Activated naive CD4-positive, alpha-beta T cell treated with Interleukin-2 at 50 U/mL for 16 hours (primary cell): ENCODE data around the gene CYB5R4.
"Not testable (repeated sequence)": the region's sequence is repeated elsewhere in the genome, so short reads cannot be mapped to it uniquely, and the experiment has no call there.

Experiments used
- DNase-seq: peaks from one replicate; pipeline ENCODE4 v3.0.0-alpha.2; 2020

The CYB5R4 gene

DNA sequence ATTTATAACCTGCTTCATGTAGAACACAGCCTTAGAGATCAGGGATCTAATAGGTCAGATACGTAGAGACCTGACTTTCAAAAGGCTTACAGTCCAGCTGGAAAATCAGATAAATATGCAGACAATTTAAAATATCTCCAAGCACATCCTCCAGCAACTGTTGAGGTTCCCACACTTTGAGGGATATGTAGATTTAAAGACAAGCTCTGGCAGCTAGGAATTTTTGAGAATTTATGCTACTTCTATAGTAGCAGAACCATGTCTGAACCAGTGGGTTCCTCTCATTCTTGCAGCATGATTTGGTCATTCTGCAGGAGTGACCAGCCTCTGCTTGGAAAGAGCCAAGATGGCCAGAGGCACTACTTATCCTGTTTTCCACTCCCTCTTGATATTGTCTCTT lies 60.5 kb downstream of the CYB5R4 start:
- no peak for DNase-seq

DNA sequence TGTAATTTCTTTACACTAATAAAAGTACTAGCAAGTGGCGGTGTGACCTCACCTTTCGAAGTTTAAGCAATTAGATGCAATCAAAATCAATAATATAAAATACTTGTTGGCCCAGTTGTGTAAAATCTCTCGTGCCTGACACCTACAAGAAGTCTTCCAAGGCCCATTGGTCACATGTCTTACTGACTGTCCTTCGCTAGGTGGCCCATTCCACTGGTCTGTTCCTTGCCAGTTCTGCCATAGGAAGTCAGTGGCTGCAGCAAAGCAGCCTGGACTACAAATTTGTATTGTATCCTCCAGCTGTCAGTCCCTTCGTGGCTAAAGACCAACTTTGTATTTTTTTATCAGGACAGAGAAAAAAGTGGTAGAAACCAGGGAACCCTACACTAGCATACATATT lies 61.8 kb downstream of the CYB5R4 start:
- no peak for DNase-seq

- DNase-seq, result no peak
Observed at GRCh38 chr6:83927470-83927869, 68.0 kb downstream of the CYB5R4 start.

DNA sequence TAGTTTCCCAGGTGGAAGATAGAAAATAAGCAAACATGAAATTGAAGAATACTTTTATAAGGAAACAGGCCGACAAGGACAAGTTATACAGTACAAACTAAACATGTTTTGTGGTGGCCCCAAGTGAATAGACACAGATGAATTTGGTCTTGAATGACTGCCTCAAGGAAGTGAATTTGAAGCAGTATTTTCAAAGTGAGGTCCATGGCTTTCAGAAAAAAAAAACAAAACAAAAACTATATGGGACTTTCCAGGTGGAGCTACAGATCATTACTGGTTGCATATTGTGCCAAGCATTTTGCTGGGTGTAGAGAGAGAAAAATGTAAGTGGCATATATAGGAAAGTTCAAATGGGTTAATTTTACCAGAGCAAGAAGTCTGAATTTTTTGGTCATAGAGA lies 68.8 kb downstream of the CYB5R4 start:
- no peak for DNase-seq

GRCh38 chr6:83946201-83946833 lies 86.8 kb downstream of the CYB5R4 start:
- DNase-seq, result not testable (repeated sequence)

DNA sequence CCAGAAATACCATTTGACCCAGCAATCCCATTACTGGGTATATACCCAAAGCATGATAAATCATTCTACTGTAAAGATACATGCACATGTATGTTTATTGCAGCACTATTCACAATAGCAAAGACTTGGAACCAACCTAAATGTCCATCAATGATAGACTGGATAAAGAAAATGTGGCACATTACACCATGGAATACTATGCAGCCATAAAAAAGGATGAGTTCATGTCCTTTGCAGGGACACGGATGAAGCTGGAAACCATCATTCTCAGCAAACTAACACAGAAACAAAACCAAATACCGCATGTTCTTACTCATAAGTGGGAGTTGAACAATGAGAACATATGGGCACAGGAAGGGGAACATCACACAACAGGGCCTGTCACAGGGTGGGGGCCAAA lies 88.5 kb downstream of the CYB5R4 start:
- not testable (repeated sequence) for DNase-seq

GRCh38 chr6:83948851-83949250 lies 89.4 kb downstream of the CYB5R4 start:
- no peak for DNase-seq

DNA sequence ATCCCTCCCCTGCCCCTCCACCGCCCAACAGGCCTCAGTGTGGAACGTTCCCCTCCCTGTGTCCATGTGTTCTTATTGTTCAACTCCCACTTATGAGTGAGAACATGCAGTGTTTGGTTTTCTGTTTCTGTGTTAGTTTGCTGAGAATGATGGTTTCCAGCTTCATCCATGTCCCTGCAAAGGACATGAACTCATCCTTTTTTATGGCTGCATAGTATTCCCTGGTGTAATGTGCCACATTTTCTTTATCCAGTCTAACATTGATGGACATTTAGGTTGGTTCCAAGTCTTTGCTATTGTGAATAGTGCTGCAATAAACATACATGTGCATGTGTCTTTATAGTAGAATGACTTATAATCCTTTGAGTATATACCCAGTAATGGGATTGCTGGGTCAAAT lies 91.9 kb downstream of the CYB5R4 start:
- not testable (repeated sequence) for DNase-seq

- no peak for DNase-seq
Observed at GRCh38 chr6:83952830-83953229, 93.3 kb downstream of the CYB5R4 start.

DNA sequence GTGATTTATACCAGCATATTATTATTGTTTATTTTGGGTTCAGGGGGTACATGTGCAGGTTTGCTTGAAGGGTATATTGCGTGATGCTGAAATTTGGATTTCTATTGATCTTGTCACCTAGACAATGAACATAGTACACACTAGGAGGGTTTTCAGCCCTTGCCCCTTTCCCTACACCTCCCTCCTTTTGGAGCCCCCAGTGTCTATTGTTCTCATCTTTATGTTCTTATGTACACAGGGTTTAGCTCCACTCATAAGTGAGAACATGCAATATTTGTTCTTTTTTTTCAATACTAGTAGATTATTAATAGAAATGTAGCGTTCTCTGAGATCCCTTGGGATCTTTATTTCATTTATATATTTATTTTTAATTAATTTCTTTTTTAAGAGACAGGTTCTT lies 94.9 kb downstream of the CYB5R4 start:
- DNase-seq, result no peak

GRCh38 chr6:83958241-83958685 lies 98.8 kb downstream of the CYB5R4 start:
- no peak for DNase-seq

DNA sequence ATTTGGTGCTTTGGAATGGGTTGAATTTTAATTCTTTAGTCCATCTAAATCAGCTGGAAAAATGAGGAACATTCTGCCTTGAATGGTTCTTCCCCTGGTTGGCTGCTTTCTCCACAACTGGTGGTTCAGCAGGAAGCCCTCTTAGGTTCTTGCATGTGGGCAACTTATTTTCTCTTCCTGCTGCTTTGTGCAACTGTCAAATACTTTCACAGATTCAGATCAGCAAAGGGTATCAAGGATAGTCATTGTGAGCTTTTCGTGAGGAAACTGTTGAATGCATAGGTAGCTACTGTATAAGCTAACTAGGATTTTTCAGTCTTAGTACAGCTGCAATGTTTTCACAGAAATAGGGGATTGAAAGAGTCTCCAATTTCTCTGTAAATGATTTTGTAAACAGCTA lies 101.2 kb downstream of the CYB5R4 start:
- DNase-seq, result no peak

DNA sequence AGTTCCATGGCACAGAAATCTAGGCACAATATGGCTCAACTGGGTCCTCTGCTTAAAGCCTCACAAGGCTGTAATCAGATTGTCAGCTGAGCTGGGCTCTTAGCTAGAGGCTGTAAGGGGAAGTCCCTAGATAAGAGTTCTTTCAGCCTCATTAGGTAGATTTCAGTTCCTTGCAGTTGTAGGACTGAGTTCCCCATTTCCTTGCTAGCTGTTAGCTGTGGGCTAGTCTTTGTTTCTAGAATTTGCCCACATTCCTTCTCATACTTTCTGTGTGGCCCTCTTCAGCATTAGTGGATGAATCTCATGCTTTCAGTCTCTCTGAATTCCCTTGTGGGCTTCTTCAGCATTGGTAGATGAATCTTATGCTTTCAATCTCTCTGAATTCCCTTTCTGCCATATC lies 103.1 kb downstream of the CYB5R4 start:
- DNase-seq, result no peak

DNA sequence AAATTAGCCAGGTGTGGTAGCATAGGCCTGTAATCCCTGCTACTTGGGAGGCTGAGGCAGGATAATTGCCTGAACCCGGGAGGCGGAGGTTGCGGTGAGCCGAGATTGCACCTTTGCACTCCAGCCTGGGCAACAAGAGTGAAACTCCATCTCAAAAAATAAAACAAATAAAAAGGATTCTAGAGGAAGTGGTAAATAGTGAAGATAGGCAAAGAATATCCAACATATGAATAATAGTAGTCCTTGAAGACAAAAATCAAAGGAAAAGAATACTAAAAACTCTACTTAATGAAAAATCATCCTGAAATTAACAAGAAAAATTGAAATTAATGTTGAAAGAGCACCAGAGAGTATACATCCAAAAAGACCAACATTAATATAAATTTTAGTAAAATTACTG lies 107.0 kb downstream of the CYB5R4 start:
- DNase-seq, result no peak

DNA sequence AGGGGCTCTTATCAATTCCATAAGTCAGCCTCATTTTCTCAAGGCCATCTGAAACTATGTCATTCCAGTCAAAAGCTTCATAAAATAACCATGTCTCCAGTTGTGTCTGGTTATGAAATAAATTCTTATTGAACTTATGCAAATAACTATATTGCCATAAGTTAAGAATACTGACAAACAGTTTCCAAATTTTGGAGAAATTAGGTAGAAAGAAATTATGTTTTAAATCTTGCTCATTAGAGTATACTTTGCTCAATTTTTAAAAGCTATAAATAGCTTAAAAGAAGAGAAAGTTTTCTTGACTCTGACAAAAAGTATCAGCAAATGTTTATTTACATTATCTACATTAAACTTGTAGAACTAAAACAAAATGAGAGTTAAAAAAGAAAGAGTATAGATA lies 111.1 kb downstream of the CYB5R4 start:
- no peak for DNase-seq

- DNase-seq, result no peak
Observed at GRCh38 chr6:83974409-83975050, 115.0 kb downstream of the CYB5R4 start.

DNA sequence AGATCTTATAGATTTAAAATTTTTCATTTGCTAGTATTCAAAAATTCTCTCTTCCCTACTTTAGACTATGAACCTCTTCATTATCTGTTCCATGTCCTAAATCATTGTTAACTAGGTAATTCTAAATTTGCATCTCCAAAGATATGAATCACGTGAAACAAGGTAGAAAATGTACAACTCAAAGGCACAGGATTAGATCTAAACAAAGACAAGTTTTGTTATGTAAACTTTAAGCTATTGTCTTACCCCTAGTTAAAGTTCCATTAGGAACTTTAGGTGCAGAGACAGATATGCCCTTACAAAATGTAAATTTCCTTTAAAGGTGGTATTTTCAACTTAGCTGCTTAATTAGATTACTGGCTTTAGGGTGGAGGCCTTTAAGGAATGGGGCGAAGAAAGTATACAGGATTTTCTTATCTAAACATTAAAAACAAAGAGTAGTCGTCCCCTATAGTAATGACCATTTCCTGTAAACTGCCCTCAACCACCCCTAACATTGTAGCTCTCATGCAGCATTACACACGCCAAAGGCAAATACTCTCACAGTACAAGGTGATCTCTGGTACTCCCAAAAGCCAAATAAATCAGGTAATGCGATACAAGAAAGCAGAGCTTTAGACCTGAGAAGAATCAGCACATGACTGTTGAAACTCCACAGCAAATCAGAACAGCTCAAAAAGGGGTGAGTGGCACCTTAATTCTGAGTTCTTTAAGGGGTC lies 116.7 kb downstream of the CYB5R4 start:
- no peak for DNase-seq

DNA sequence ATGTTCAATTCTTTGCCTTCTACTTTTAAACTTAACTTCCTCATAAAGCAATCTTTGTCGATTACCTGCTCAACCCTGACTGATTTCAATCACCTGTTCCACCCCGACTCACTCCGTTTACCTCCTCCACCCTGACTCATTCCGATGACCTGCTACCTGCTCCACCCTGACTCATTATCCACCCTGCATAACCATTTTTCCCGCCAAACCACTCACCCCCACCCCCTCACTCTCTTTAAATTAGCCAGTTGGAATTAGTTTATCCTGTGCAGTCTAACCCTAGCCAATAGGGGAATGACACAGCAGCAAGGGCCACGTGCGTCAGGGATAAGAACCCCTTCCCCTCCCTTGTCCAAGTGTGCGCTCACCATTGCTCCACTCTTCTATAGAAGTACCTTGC lies 117.4 kb downstream of the CYB5R4 start:
- DNase-seq, result no peak

DNA sequence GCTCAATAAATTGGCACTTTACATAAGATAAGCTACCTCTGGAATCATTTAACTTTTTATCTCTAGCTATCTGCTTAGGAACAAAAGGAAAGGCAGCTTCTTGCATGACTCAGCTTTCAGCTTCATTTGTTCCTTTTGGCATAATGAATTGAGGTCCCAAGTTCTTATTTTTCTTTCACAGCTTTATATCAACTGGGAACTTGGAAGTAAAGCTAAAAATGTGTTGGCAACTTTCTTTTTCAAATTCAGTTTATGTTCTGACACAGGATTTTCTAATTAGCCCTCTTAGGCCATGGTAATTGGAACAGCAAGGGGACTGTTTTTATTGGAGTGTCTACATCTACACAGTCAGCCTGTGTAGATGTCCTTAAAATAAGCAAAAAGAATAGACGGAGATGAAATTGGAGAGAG lies 118.8 kb downstream of the CYB5R4 start:
- DNase-seq, result no peak

GRCh38 chr6:83978997-83979396 lies 119.5 kb downstream of the CYB5R4 start:
- DNase-seq, result no peak

DNA sequence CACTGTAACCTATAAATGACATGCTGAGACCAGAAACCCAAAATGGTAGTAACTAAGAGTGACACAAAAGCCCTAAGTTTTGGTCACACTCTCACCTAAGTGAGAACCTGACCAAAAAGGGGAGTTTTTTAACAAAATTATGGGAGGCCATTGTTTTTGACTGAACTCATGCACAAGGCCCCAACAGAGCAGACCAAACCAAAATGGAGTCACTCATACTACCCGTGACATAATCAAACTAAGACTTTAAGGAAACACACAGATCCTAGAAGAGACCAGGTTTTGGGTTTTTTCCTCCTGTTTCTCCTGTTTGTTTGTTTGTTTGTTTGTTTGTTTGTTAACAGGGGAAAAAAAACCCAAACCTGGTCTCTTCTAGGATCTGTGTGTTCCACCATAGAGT lies 124.9 kb downstream of the CYB5R4 start:
- DNase-seq, result no peak

GRCh38 chr6:83985308-83985713 lies 125.8 kb downstream of the CYB5R4 start:
- no peak for DNase-seq

GRCh38 chr6:83985715-83986114 lies 126.2 kb downstream of the CYB5R4 start:
- no peak for DNase-seq

GRCh38 chr6:83998021-83998584 lies 138.6 kb downstream of the CYB5R4 start:
- no peak for DNase-seq
